Stimulated activated CD4-positive, alpha-beta T cell treated with anti-CD3 and anti-CD28 coated beads, Interleukin-2, amount 100 ng/mL, for 4 hours (primary cell): ENCODE data around the gene PLA2G1B.
A peak's percentile ranks its signal among the peaks of the same experiment; 100 is the strongest.
"Not testable (repeated sequence)": the region's sequence is repeated elsewhere in the genome, so short reads cannot be mapped to it uniquely, and the experiment has no call there.

Experiments used
- DNase-seq: peaks from one replicate; pipeline ENCODE4 v3.0.0-alpha.2; 2020; ENCODE audit warnings: low read depth

The PLA2G1B gene

DNA sequence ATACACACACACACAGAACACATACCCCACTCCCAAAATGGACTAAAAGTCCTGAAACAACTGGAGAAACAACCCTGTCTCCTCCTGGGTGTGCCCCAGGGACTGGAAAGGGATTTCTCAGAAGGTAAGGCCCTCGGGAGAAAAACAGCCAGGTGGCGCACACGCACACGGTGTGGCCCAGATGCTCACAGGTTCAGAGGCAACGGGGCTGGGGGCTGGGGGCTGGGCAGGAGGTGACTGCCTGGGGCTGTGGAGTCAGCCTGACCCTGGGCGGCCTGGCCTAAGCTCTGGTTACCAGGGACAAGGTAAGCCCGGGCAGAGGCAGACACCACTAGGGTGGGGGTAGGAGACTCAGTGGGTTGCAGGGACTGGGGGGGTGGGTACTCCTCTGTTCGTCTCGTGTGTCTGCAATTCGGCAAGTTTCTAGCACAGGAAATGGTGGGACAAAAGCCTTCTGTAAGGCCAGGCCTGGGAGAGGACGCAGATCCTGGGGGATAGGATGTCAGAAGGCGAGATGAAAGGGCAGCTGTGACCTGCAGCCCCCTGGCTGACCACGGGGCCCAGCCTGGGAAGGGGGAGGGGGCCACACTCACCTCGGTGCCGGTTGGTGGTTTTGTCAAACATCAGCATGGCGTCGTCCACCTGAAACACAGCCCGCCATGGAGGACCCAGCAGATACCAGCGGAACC is 31.0 kb upstream of the PLA2G1B start:
- DNase-seq, result no peak

- no peak for DNase-seq
Observed at GRCh38 chr12:120357104-120357503, 29.5 kb upstream of the PLA2G1B start.

DNA sequence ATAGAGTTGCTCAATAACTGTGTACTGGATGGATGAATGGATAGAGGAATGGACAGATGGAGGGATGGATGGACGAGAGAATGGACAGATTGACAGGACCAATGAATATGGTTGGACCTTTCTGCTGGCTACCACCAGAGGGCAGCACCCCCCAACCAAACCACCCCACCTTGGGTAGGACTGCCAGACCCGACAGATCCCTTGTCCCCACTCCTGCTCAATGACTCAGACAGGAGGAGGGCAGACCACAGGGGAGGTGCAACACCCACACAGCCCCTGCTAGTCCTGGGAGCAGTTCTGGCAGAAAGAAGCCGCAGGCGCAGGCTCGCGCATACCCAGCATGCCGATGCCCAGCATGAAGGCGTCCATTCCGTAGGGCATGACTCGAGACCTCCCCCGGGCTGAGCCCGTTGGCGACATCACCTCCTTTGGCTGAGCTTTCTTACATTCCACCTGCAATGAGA is 29.0 kb upstream of the PLA2G1B start:
- DNase-seq, result peak; percentile 73

DNA sequence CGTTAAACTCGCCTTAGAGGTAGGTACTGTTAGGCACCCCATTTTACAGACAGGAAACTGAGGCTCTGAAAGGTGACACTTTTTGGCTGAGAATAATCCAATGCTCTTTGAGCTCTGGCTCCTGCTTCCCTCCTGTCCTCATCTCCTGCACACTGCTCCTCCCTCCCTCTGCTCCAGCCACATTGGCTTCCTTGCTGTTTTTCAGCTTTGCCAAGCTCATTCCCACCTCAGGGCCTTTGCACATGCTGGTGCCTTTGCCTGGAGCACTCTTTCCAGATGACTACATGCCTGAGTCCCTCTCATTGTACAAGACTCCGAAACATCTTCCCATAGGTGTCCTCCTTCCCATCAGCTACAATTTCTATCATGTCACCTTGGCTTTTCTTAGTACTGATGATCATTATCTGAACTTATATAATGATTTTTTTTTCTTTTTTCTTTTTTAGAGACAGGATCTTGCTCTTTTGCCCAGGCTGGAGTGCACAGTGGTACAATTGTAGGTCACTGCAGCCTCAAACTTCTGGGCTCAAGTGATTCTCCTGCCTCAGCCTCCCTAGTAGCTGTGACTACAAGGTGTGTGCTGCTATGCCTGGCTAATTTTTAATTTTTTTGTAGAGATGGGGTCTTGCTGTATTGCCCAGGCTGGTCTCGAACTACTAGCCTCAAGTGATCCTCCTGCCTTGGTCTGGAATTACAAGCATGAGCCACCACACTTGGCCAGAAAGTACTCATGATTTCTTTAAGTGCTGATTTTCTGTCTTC is 26.2 kb upstream of the PLA2G1B start:
- no peak for DNase-seq

GRCh38 chr12:120353136-120353535 is 25.6 kb upstream of the PLA2G1B start:
- no peak for DNase-seq

- no peak for DNase-seq
Observed at GRCh38 chr12:120352117-120352516, 24.5 kb upstream of the PLA2G1B start.

DNA sequence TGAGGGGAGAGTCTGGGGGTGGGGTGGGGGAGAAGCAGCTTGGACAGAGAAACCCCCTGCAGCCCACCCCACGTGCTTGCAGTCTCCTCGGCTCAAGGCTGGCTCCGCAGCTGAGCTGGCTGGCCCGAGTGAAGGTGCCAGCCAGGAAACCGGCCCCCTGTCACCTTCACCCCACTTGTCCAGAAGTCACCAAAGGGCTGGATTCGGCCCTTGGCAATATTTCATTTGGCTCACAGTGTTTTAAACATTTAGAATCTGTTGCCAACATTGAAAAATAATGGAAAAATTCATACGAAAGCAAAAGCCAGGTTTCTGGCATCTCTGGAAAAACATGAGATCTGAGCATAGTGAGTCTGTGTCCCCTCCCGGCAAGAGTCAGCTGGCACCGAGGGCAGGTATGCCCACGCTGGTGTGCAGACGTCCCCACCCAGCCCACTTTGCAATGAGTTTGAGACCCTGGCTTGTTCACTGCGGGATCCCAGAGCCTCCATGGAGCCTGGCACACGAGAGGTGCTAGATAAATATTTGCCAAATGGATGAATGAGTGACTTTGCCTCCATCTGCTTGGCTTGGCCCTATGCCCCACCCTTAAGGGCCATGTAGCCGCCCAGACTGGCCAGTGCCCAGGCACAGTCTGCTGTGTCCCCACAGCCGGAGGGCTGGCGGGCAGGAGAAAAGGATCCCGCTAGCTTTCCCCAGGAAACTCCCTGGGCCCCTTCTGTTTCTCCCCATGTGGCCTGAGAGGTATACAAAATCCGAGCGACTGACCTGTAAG is 23.2 kb upstream of the PLA2G1B start:
- DNase-seq, result no peak

DNA sequence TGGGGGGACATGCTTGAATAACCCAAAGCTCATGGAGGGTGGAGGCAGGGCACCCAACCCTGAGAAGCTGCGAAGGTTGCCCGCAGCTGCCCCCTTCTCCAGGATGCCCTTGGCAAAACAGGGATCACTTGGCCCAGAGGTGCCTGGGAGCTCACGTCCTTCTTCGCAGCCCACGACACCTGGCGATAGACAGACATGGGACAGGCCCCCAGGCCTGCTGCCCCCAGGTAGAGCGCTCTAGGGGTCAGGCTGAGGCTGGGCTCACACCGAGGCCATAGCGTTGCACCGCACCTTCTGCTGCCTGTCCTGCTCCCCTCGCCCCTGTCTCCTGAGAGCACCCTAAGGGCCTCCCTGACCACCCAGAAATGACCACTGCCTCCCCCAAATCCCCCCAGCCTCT is 20.2 kb upstream of the PLA2G1B start:
- DNase-seq, result no peak

- DNase-seq, result no peak
Observed at GRCh38 chr12:120346681-120347080, 19.1 kb upstream of the PLA2G1B start.

DNA sequence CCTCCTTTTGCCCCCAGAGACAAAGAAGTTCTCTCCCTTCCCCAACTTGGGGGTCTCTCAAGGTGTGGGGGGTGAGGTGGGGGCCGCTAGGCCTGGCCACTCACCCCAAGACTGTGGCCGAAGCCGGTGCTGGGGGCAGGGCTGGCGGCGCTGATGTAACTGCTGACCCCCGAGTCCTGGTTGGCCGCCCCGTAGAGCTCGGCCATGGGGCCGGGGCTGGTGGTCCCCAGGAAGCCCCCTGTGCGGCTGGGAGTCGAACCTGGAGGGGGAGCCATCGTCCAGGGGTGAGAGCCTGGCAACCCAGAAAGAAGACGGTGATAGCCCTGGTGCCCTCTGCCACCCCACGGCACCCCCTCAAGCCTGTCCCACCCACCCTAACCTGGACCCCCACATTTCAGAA is 18.5 kb upstream of the PLA2G1B start:
- no peak for DNase-seq

GRCh38 chr12:120343692-120344091 is 16.1 kb upstream of the PLA2G1B start:
- DNase-seq, result no peak

DNA sequence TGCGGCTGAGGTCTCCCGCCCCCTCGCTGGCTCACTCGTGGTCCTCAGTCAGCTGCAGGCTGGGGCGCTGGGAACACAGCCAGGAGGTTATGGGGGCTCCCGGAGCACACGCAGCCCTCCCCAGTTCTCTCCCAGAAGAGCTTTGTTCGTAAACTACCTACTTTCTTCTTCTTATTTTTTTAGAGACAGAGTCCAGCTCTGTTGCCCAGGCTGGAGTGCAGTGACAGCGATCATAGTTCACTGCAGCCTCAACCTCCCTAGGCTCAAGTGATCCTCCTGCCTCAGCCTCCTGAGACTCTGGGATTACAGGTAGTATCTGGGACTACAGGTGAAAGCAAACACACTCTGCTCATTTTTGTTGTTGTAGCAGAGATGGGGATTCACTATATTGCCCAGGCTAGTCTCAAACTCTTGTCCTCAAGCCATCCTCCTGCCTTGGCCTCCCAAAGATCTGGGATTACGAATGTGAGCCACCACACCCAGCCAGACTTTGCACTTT is 15.5 kb upstream of the PLA2G1B start:
- no peak for DNase-seq

- DNase-seq, result no peak
Observed at GRCh38 chr12:120342175-120343038, 14.8 kb upstream of the PLA2G1B start.

DNA sequence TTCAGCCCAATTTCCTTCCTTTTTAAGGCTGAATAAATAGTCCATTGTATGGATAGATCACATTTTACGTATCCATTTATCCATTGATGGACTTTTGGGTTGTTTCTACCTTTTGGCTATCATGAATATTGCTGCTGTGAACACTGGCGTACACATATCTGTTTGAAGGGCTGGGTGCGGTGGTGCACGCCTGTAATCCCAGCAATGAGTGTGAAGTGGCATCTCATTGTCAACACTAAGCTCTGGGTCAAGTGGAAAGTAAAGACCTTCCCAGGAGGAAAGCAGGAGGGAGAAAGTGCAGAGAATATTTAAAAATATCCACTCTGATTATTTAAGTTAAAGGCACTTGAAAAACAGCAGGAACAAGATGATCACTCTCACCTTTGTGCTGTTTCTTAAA is 11.7 kb upstream of the PLA2G1B start:
- DNase-seq, result no peak

DNA sequence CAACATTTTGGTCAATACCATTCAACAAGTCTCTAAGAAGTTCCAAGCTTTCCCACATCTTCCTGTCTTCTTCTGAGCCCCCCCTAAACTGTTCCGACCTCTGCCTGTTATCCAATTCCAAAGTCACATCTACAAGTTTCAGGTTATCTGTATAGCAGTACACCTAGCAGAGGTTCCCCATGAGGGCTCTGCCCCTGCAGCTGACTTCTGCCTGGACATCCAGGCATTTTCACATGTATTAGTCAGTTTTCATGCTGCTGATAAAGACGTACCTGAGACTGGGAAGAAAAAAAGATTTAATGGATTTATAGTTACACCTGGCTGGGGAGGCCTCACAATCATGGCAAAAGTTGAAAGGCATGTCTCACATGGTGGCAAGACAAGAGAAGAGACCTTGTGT is 10.2 kb upstream of the PLA2G1B start:
- no peak for DNase-seq

GRCh38 chr12:120336392-120336791 is 8.8 kb upstream of the PLA2G1B start:
- not testable (repeated sequence) for DNase-seq

- not testable (repeated sequence) for DNase-seq
Observed at GRCh38 chr12:120335447-120335846, 7.9 kb upstream of the PLA2G1B start.

DNA sequence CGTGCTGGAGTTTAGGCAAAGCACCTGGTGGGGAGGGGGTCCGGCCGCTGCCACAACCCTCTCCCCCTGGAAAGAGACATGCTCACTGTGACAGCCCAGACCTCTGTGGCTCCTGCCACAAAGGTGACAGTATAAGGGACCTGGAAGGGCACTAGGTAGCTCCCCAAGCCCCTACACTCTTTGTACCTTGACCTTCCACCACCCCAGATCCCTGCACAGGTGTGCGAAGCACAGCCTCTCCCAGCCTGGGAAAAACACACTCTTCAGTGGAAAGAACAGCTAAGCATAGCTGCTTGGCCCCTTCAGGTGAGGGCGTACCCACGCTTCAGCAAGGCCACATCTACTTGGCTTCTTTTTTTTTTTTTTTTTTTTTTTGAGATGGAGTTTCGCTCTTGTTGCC is 4.9 kb upstream of the PLA2G1B start:
- no peak for DNase-seq

- no peak for DNase-seq
Observed at GRCh38 chr12:120332041-120332440, 4.5 kb upstream of the PLA2G1B start.

GRCh38 chr12:120331390-120331789 is 3.8 kb upstream of the PLA2G1B start:
- no peak for DNase-seq

GRCh38 chr12:120328228-120328627 is 649 bp upstream of the PLA2G1B start:
- DNase-seq, result no peak
